ENCODE results near the gene PUM1.

Gene PUM1

GRCh38 chr1:30928171-30928570 is 137.3 kb downstream of the PUM1 start:
- Histone ChIP-seq H3K27me3 (ENCODE audit: control insufficient read depth, insufficient read depth, low read length) (no peaks in the 10 kb centered on the region), H3K4me1 (ENCODE audit: control insufficient read depth, insufficient read depth, low read length) (peaks cover 4% of the 10 kb centered on the region; the same call in 1 of the 2 replicates), H3K36me3 (ENCODE audit: control insufficient read depth, insufficient read depth, low read length) (peaks cover 9% of the 10 kb centered on the region), H3K4me3 (ENCODE audit: low read depth, low read length) (no peak overlapping the region), H3K9ac (ENCODE audit: low read length) (no peak overlapping the region), H3K9me3 (ENCODE audit: control insufficient read depth, insufficient read depth, low read depth, low read length) (no peaks in the 10 kb centered on the region), H3K27ac (ENCODE audit: low read depth, low read length) (no peak overlapping the region)

- Histone ChIP-seq H3K4me3 (ENCODE audit: low read depth, low read length) (no peak overlapping the region), H3K27me3 (ENCODE audit: control insufficient read depth, insufficient read depth, low read length) (no peaks in the 10 kb centered on the region), H3K36me3 (ENCODE audit: control insufficient read depth, insufficient read depth, low read length) (peaks cover 4% of the 10 kb centered on the region; the same call in 1 of the 2 replicates), H3K27ac (ENCODE audit: low read depth, low read length) (no peak overlapping the region), H3K9ac (ENCODE audit: low read length) (no peak overlapping the region), H3K4me1 (ENCODE audit: control insufficient read depth, insufficient read depth, low read length) (peaks cover 4% of the 10 kb centered on the region; the same call in 1 of the 2 replicates), H3K9me3 (ENCODE audit: control insufficient read depth, insufficient read depth, low read depth, low read length) (no peaks in the 10 kb centered on the region)
Observed at GRCh38 chr1:30927448-30927847, 138.1 kb downstream of the PUM1 start.

- Histone ChIP-seq H3K27ac (ENCODE audit: low read depth, low read length) (no peak overlapping the region), H3K4me1 (ENCODE audit: control insufficient read depth, insufficient read depth, low read length) (peaks cover 5% of the 10 kb centered on the region; the same call in 1 of the 2 replicates), H3K27me3 (ENCODE audit: control insufficient read depth, insufficient read depth, low read length) (no peaks in the 10 kb centered on the region), H3K9ac (ENCODE audit: low read length) (no peak overlapping the region), H3K9me3 (ENCODE audit: control insufficient read depth, insufficient read depth, low read depth, low read length) (no peaks in the 10 kb centered on the region), H3K36me3 (ENCODE audit: control insufficient read depth, insufficient read depth, low read length) (no peaks in the 10 kb centered on the region), H3K4me3 (ENCODE audit: low read depth, low read length) (no peak overlapping the region)
Observed at GRCh38 chr1:30923597-30923996, 141.9 kb downstream of the PUM1 start.

GRCh38 chr1:30920827-30921226 is 144.7 kb downstream of the PUM1 start:
- Histone ChIP-seq H3K9ac (ENCODE audit: low read length) (no peak overlapping the region), H3K27ac (ENCODE audit: low read depth, low read length) (no peak overlapping the region), H3K27me3 (ENCODE audit: control insufficient read depth, insufficient read depth, low read length) (no peaks in the 10 kb centered on the region), H3K36me3 (ENCODE audit: control insufficient read depth, insufficient read depth, low read length) (no peaks in the 10 kb centered on the region), H3K9me3 (ENCODE audit: control insufficient read depth, insufficient read depth, low read depth, low read length) (no peaks in the 10 kb centered on the region), H3K4me3 (ENCODE audit: low read depth, low read length) (no peak overlapping the region), H3K4me1 (ENCODE audit: control insufficient read depth, insufficient read depth, low read length) (peaks cover 5% of the 10 kb centered on the region; the same call in 1 of the 2 replicates)

- H3K9me3 ChIP-seq (ENCODE audit: control insufficient read depth, insufficient read depth, low read depth, low read length), result no peaks in the 10 kb centered on the region
- peaks cover 5% of the 10 kb centered on the region; the same call in 1 of the 2 replicates for H3K4me1 ChIP-seq (ENCODE audit: control insufficient read depth, insufficient read depth, low read length)
- no peaks in the 10 kb centered on the region for H3K36me3 ChIP-seq (ENCODE audit: control insufficient read depth, insufficient read depth, low read length)
- H3K27me3 ChIP-seq (ENCODE audit: control insufficient read depth, insufficient read depth, low read length), result no peaks in the 10 kb centered on the region
- no peak overlapping the region for H3K4me3 ChIP-seq (ENCODE audit: low read depth, low read length)
- no peak overlapping the region for H3K9ac ChIP-seq (ENCODE audit: low read length)
- H3K27ac ChIP-seq (ENCODE audit: low read depth, low read length), result no peak overlapping the region
Observed at GRCh38 chr1:30919025-30919881, 146.3 kb downstream of the PUM1 start.

GRCh38 chr1:30916296-30916695 is 149.2 kb downstream of the PUM1 start:
- H3K36me3 ChIP-seq (ENCODE audit: control insufficient read depth, insufficient read depth, low read length), result no peaks in the 10 kb centered on the region
- H3K4me3 ChIP-seq (ENCODE audit: low read depth, low read length), result no peak overlapping the region
- no peak overlapping the region for H3K9ac ChIP-seq (ENCODE audit: low read length)
- H3K4me1 ChIP-seq (ENCODE audit: control insufficient read depth, insufficient read depth, low read length), result peaks cover 5% of the 10 kb centered on the region; the same call in 1 of the 2 replicates
- H3K27ac ChIP-seq (ENCODE audit: low read depth, low read length), result no peak overlapping the region
- no peaks in the 10 kb centered on the region for H3K27me3 ChIP-seq (ENCODE audit: control insufficient read depth, insufficient read depth, low read length)
- no peaks in the 10 kb centered on the region for H3K9me3 ChIP-seq (ENCODE audit: control insufficient read depth, insufficient read depth, low read depth, low read length)

GRCh38 chr1:30915491-30916230 is 149.9 kb downstream of the PUM1 start:
- H3K4me3 ChIP-seq (ENCODE audit: low read depth, low read length), result no peak overlapping the region
- H3K9ac ChIP-seq (ENCODE audit: low read length), result no peak overlapping the region
- no peak overlapping the region for H3K27ac ChIP-seq (ENCODE audit: low read depth, low read length)
- H3K36me3 ChIP-seq (ENCODE audit: control insufficient read depth, insufficient read depth, low read length), result no peaks in the 10 kb centered on the region
- H3K9me3 ChIP-seq (ENCODE audit: control insufficient read depth, insufficient read depth, low read depth, low read length), result no peaks in the 10 kb centered on the region
- H3K27me3 ChIP-seq (ENCODE audit: control insufficient read depth, insufficient read depth, low read length), result no peaks in the 10 kb centered on the region
- peaks cover 10% of the 10 kb centered on the region for H3K4me1 ChIP-seq (ENCODE audit: control insufficient read depth, insufficient read depth, low read length)

- Histone ChIP-seq H3K27me3 (ENCODE audit: control insufficient read depth, insufficient read depth, low read length) (no peaks in the 10 kb centered on the region), H3K4me1 (ENCODE audit: control insufficient read depth, insufficient read depth, low read length) (peaks cover 14% of the 10 kb centered on the region), H3K9me3 (ENCODE audit: control insufficient read depth, insufficient read depth, low read depth, low read length) (no peaks in the 10 kb centered on the region), H3K4me3 (ENCODE audit: low read depth, low read length) (no peak overlapping the region), H3K36me3 (ENCODE audit: control insufficient read depth, insufficient read depth, low read length) (no peaks in the 10 kb centered on the region), H3K9ac (ENCODE audit: low read length) (no peak overlapping the region), H3K27ac (ENCODE audit: low read depth, low read length) (no peak overlapping the region)
Observed at GRCh38 chr1:30914931-30915330, 150.6 kb downstream of the PUM1 start.

- H3K9ac ChIP-seq (ENCODE audit: low read length), result no peak overlapping the region
- no peaks in the 10 kb centered on the region for H3K9me3 ChIP-seq (ENCODE audit: control insufficient read depth, insufficient read depth, low read depth, low read length)
- H3K4me3 ChIP-seq (ENCODE audit: low read depth, low read length), result no peak overlapping the region
- no peak overlapping the region for H3K27ac ChIP-seq (ENCODE audit: low read depth, low read length)
- H3K27me3 ChIP-seq (ENCODE audit: control insufficient read depth, insufficient read depth, low read length), result 0 out of 2 replicates have a peak, but pooled peaks cover 3% of the 10 kb centered on the region
- H3K36me3 ChIP-seq (ENCODE audit: control insufficient read depth, insufficient read depth, low read length), result no peaks in the 10 kb centered on the region
- peaks cover 18% of the 10 kb centered on the region for H3K4me1 ChIP-seq (ENCODE audit: control insufficient read depth, insufficient read depth, low read length)
Observed at GRCh38 chr1:30914587-30914922, 151.0 kb downstream of the PUM1 start.

- H3K9ac ChIP-seq (ENCODE audit: low read length), result no peak overlapping the region
- no peaks in the 10 kb centered on the region for H3K9me3 ChIP-seq (ENCODE audit: control insufficient read depth, insufficient read depth, low read depth, low read length)
- H3K4me3 ChIP-seq (ENCODE audit: low read depth, low read length), result no peak overlapping the region
- H3K27me3 ChIP-seq (ENCODE audit: control insufficient read depth, insufficient read depth, low read length), result peaks cover 9% of the 10 kb centered on the region
- no peaks in the 10 kb centered on the region for H3K36me3 ChIP-seq (ENCODE audit: control insufficient read depth, insufficient read depth, low read length)
- H3K27ac ChIP-seq (ENCODE audit: low read depth, low read length), result no peak overlapping the region
- H3K4me1 ChIP-seq (ENCODE audit: control insufficient read depth, insufficient read depth, low read length), result peaks cover 20% of the 10 kb centered on the region
Observed at GRCh38 chr1:30912913-30913652, 152.4 kb downstream of the PUM1 start.
